SK-N-SH treated with all-trans-retinoic acid at 6 μM for 48 hours (cell line): Measurements from ENCODE around the gene ZEB2.

Source experiments
- BACH2 ChIP-seq: fragments of 250-450 bp; sonication (Bioruptor Pico); IDR thresholded peaks from 2 replicates; pipeline ENCODE4 v1.9.0; 2021; ENCODE audit warnings: mild to moderate bottlenecking, borderline replicate concordance
- CREB5 ChIP-seq: fragments of 250-450 bp; sonication (Bioruptor Pico); IDR thresholded peaks from 2 replicates; pipeline ENCODE4 v1.5.1; 2020; ENCODE audit warnings: low read depth, mild to moderate bottlenecking, moderate library complexity
- CSDC2 ChIP-seq: fragments of 250-450 bp; sonication (Bioruptor Pico); IDR thresholded peaks from 2 replicates; pipeline ENCODE4 v1.5.0; 2020; ENCODE audit warnings: mild to moderate bottlenecking, moderate library complexity
- CSRNP3 ChIP-seq: fragments of 250-450 bp; sonication (Bioruptor Pico); IDR thresholded peaks from 2 replicates; pipeline ENCODE4 v1.5.1; 2021; ENCODE audit warnings: mild to moderate bottlenecking, moderate library complexity
- ISL1 ChIP-seq: fragments of 250-450 bp; sonication (Bioruptor Pico); IDR thresholded peaks from 2 replicates; pipeline ENCODE4 v2.1.2; 2022; ENCODE audit warnings: mild to moderate bottlenecking, moderate library complexity
- TOX ChIP-seq: fragments of 250-450 bp; sonication (Bioruptor Pico); IDR thresholded peaks from 2 replicates; pipeline ENCODE4 v1.8.0; 2021; ENCODE audit warnings: mild to moderate bottlenecking, moderate library complexity, borderline replicate concordance
- TSHZ2 ChIP-seq: fragments of 250-450 bp; sonication (Bioruptor Pico); IDR thresholded peaks from 2 replicates; pipeline ENCODE4 v1.5.0; 2020; ENCODE audit warnings: mild to moderate bottlenecking, moderate library complexity
- ZFP3 ChIP-seq: fragments of 250-450 bp; sonication (Bioruptor Pico); IDR thresholded peaks from 2 replicates; pipeline ENCODE4 v1.5.0; 2020; ENCODE audit warnings: mild to moderate bottlenecking, moderate library complexity
- ZNF8 ChIP-seq: fragments of 450-650 bp; formaldehyde crosslinking; IDR thresholded peaks from 2 replicates; pipeline ENCODE4 v1.5.0; 2020; ENCODE audit warnings: mild to moderate bottlenecking, moderate library complexity

DNA sequence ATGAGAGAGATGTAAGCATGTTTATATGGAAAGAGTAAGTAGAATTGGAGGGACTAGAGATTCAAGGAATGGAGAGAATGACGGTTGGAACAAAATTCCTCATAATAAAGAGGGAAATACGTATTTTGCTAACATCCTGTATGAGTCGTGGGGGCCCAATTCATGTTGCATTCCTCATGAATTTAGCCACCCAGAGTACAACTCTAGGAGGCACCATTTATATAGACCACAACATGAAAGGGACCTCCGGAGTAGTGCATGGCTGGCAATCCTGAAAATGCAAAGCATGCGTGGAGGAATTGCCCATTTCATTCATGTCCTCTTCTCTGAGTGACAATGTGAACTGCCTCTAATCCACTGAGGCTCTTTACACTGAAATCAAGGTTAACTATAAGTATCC lies 168.2 kb downstream of the ZEB2 start:
- TF ChIP-seq CSDC2 (CRISPR knock-in tag) (no peak), BACH2 (CRISPR knock-in tag) (no peak), CREB5 (CRISPR knock-in tag) (no peak), CSRNP3 (CRISPR knock-in tag) (no peak), ZFP3 (CRISPR knock-in tag) (no peak), TSHZ2 (CRISPR knock-in tag) (no peak), ZNF8 (CRISPR knock-in tag) (no peak), TOX (no peak), ISL1 (CRISPR knock-in tag) (no peak)
